K562 (cell line): ENCODE measurements around the gene CEBPZ. TPM values are rescaled to one million over a fixed set of nuclear protein-coding genes. Genes with fewer than 3 reads are reported as not detected.

Experiments used
- CREB1 ChIP-seq, 2 experiments: sonication (generic) in 1 of 2; formaldehyde crosslinking in 1 of 2; IDR thresholded peaks; 2 replicates each; pipeline versions ENCODE4 v1.6.1 to v1.8.0; 2012 to 2022; ENCODE audit warnings: inconsistent platforms in 1 of 2, mild to moderate bottlenecking in 1 of 2, missing genetic modification reagents in 1 of 2, moderate library complexity in 1 of 2
- EP400 ChIP-seq: fragments of 450-650 bp; IDR thresholded peaks from 2 replicates; pipeline ENCODE4 v1.6.1; 2017; ENCODE audit warnings: antibody characterized with exemption, mild to moderate bottlenecking, moderate library complexity
- HLTF ChIP-seq: fragments of 450-650 bp; IDR thresholded peaks from 2 replicates; pipeline ENCODE4 v1.6.1; 2016
- SPI1 ChIP-seq: IDR thresholded peaks from 2 replicates; pipeline ENCODE4 v1.6.1; 2011; ENCODE audit warnings: low read depth, low read length, control low read depth, borderline replicate concordance
- ZNF23 ChIP-seq: fragments of 250-450 bp; sonication (Bioruptor Pico); IDR thresholded peaks from 2 replicates; pipeline ENCODE4 v1.4.0; 2020; ENCODE audit warnings: mild to moderate bottlenecking
- ZNF699 ChIP-seq: fragments of 250-450 bp; sonication (Bioruptor Pico); IDR thresholded peaks from 2 replicates; pipeline ENCODE4 v1.8.0; 2021; ENCODE audit warnings: mild to moderate bottlenecking, moderate library complexity; ENCODE audit not compliant: insufficient replicate concordance
- polyA plus RNA-seq, 8 experiments: library from polyadenylated mRNA; depleted of rRNA in 4 of 8; stranded (reverse) in 5 of 8; unstranded in 3 of 8; fragments of >200 nt; fragmentation: Nextera tagmentation in 2 of 8; fragmentation: Illumina TruSeq in 1 of 8; extraction: Ambion mirVana in 2 of 8; extraction: Trizol in 1 of 8; gene quantifications; 2 replicates each; pipeline versions ENCODE4 v1.2.1 to v1.2.3, GENCODE V29; 2011 to 2014; ENCODE audit warnings: inconsistent platforms in 1 of 8, missing spikeins in 1 of 8
- total RNA-seq, 7 experiments: library from RNA; depleted of rRNA in 6 of 7; stranded (reverse); fragments of >200 nt in 6 of 7; fragmentation: Illumina TruSeq in 2 of 7; extraction: Trizol in 2 of 7; gene quantifications; 2 replicates each; pipeline versions ENCODE4 v1.2.1 to v1.2.3, GENCODE V29; 2011 to 2021; ENCODE audit warnings: low replicate concordance in 1 of 7
- TF ChIP-seq, protein P1 (sequence below): fragments of 200-800 bp; sonication (Bioruptor generic); IDR thresholded peaks from 2 replicates; pipeline ENCODE4 v1.6.1; 2017; ENCODE audit warnings: missing genetic modification characterization, missing compliant biosample characterization
- TF ChIP-seq, protein P2 (sequence below): IDR thresholded peaks from 2 replicates; pipeline ENCODE4 v1.6.1; 2016; ENCODE audit warnings: missing genetic modification characterization, missing compliant biosample characterization
- TF ChIP-seq, protein P3 (sequence below): sonication (generic); formaldehyde crosslinking; IDR thresholded peaks from 2 replicates; pipeline ENCODE4 v1.8.1; 2023; ENCODE audit warnings: mild to moderate bottlenecking, missing genetic modification reagents
- TF ChIP-seq, protein P4 (sequence below): IDR thresholded peaks from 2 replicates; pipeline ENCODE4 v1.6.1; 2011; ENCODE audit warnings: borderline replicate concordance, low read depth, mild to moderate bottlenecking, moderate library complexity, low read length; ENCODE audit not compliant: insufficient read depth, poor library complexity, severe bottlenecking

Gene CEBPZ
- total and polyA plus RNA-seq, 9 of the 15 experiments (the other 6 are each of a cell fraction or from before 2014, with no cell fraction given): 49.7 to 160 (median 82.8) TPM

DNA sequence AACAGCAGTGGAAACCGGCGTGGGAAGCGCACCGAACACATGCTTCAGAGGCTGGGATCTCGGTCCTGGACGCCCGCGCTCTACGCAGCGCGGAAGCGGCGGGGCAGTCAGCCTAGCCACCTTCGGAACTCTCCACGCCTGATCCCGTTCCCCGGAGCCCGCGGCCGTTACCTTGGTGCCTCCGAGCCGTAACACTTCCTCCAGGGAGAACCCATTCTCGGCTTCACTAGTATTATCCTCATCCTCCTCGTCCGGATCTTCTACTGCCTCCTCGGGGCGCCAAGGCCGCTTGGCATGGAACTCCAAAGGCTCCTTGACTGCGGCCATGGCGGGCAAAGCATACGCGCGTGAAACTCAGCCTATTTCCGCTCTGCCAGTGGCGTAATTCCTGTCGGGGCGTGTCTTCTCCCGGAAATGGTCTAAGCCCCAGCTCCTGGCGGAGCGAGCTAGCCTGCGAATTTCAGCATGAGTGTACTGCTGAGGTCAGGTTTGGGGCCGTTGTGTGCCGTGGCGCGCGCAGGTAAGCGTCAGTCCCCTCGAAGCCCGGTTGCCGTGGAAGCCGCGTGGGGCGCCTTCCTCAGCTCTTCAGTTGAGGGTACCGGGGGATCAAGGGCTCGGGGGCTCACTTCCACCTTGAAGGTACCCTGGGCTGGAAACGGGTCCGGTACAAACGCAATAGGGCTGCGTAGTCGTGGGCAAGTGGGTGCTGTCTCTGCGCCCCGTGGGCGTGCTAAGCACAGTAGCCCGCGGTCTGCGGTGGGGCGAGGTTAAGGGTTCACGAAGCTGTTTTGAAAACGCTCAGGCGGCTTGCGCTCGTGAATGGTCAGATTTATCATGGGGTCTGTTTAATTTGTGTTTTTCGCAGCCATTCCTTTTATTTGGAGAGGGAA is at the start of gene CEBPZ, which contains the start of gene NDUFAF7 (continued):
- TF ChIP-seq CREB1 (IDR thresholded peaks at IDR 0.05): peak; percentile 89
- TF ChIP-seq CREB1 (CRISPR knock-in tag; IDR thresholded peaks at IDR 0.05): peak; percentile 80; the same call in 1 of the 2 replicates
- TF ChIP-seq HLTF: no peak
- TF ChIP-seq ZNF23 (CRISPR knock-in tag): no peak
- TF ChIP-seq, protein P1, sequence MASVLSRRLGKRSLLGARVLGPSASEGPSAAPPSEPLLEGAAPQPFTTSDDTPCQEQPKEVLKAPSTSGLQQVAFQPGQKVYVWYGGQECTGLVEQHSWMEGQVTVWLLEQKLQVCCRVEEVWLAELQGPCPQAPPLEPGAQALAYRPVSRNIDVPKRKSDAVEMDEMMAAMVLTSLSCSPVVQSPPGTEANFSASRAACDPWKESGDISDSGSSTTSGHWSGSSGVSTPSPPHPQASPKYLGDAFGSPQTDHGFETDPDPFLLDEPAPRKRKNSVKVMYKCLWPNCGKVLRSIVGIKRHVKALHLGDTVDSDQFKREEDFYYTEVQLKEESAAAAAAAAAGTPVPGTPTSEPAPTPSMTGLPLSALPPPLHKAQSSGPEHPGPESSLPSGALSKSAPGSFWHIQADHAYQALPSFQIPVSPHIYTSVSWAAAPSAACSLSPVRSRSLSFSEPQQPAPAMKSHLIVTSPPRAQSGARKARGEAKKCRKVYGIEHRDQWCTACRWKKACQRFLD (CRISPR knock-in tag): 0 out of 2 replicates have a peak, but pooled peaks have one; percentile 45
- TF ChIP-seq, protein P2, sequence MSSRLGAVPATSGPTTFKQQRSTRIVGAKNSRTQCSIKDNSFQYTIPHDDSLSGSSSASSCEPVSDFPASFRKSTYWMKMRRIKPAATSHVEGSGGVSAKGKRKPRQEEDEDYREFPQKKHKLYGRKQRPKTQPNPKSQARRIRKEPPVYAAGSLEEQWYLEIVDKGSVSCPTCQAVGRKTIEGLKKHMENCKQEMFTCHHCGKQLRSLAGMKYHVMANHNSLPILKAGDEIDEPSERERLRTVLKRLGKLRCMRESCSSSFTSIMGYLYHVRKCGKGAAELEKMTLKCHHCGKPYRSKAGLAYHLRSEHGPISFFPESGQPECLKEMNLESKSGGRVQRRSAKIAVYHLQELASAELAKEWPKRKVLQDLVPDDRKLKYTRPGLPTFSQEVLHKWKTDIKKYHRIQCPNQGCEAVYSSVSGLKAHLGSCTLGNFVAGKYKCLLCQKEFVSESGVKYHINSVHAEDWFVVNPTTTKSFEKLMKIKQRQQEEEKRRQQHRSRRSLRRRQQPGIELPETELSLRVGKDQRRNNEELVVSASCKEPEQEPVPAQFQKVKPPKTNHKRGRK (tag): no peak
- TF ChIP-seq SPI1: 0 out of 2 replicates have a peak, but pooled peaks have one; percentile 17
- no peak for TF ChIP-seq ZNF699 (CRISPR knock-in tag)
- TF ChIP-seq, protein P3, sequence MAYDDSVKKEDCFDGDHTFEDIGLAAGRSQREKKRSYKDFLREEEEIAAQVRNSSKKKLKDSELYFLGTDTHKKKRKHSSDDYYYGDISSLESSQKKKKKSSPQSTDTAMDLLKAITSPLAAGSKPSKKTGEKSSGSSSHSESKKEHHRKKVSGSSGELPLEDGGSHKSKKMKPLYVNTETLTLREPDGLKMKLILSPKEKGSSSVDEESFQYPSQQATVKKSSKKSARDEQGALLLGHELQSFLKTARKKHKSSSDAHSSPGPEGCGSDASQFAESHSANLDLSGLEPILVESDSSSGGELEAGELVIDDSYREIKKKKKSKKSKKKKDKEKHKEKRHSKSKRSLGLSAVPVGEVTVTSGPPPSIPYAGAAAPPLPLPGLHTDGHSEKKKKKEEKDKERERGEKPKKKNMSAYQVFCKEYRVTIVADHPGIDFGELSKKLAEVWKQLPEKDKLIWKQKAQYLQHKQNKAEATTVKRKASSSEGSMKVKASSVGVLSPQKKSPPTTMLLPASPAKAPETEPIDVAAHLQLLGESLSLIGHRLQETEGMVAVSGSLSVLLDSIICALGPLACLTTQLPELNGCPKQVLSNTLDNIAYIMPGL (CRISPR knock-in tag): 0 out of 2 replicates have a peak, but pooled peaks have one; percentile 61
- TF ChIP-seq, protein P4, sequence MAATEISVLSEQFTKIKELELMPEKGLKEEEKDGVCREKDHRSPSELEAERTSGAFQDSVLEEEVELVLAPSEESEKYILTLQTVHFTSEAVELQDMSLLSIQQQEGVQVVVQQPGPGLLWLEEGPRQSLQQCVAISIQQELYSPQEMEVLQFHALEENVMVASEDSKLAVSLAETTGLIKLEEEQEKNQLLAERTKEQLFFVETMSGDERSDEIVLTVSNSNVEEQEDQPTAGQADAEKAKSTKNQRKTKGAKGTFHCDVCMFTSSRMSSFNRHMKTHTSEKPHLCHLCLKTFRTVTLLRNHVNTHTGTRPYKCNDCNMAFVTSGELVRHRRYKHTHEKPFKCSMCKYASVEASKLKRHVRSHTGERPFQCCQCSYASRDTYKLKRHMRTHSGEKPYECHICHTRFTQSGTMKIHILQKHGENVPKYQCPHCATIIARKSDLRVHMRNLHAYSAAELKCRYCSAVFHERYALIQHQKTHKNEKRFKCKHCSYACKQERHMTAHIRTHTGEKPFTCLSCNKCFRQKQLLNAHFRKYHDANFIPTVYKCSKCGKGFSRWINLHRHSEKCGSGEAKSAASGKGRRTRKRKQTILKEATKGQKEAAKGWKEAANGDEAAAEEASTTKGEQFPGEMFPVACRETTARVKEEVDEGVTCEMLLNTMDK: no peak
- peak; percentile 97 for TF ChIP-seq EP400
